Measurements from ENCODE around the gene DCD.
"Not testable (repeated sequence)": the region's sequence is repeated elsewhere in the genome, so short reads cannot be mapped to it uniquely, and the experiment has no call there.

The DCD gene, protein sequence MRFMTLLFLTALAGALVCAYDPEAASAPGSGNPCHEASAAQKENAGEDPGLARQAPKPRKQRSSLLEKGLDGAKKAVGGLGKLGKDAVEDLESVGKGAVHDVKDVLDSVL
- 0 reads per million in 2 experiments for total RNA-seq

DNA sequence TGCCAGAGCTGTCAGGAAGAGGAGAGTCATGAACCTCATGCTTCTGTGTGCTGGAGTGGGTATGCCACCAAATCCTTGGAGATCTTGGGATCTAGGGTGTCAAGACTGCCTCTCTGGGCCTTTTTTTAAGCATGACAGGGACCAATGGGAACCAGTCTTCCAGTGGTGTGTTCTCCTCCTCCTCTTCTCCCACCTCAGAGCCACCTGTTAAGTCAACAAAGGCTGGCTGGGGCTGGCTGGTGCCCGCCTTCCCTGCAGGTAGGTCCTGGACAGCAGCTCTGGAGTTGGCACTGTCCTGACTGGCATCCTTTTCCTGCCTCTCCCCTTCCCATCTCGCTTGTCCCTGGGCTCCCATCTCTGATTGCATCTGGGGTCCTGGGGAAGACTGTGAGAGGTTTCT, at the start of gene DCD:
DCD (minus strand) TSS at position 101 of the 400 bp plus-strand sequence; CDS start at position 39, 62 bp downstream.
- no peak for DNase-seq (ENCODE audit: low read depth)

DNA sequence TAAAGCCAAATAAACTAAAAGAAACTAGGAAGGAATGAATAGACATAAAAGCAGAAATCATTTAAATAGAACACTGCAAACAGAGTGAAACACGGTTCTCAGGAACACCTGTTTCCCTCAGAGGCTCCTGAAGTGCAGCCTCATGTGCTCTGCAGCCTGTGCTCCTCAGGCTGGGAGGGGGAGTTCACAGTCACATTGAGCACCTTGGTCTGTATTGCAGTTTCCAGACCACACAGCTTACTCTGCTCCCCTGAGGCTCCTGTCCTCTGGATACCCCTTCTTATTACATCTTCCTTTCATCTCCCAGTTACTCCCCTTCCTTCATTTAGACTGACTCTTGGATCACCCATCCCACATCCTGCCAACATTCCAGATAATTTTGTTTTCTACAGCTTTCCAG, 49.7 kb upstream of the DCD start:
- DNase-seq (ENCODE audit: low read depth) = no peak

DNA sequence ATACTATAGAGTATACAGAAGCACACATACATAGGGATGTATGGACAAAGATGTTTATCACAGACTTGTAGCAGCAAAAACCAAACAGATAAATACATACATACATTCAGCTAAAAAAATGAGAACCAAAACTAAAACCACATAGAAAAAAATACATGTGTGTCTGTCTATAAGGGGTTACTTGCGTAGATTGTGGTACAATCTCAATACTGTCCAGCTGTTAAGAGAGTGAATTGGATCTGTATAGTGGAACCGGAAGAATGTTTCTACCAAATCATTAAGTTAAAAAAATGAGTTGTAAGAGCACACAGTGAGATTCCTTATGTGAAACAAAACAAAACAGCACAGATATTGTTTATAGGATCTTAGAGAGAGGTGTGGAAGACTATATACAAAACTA, 44.2 kb upstream of the DCD start:
- DNase-seq (ENCODE audit: low read depth) = no peak

DNA sequence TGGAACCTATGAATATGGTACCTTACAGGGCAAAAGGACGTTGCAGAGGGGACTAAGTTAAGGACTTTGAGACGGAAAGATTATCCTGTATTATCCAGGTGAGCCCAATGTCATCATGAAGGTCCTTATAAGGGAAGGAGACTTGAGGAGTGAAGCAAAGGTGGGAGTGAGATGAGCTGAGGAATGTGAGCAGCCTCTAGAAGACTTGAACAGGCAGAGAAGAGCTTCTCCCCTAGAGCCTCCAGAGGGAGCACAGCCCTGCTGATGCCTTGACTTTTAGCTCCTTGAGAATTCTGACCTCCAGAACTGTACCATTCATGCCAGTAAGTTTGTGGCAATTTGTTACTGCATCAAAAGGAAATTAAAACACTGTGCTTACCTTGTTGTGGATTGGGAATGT, 41.8 kb upstream of the DCD start:
- DNase-seq (ENCODE audit: low read depth) = no peak

DNA sequence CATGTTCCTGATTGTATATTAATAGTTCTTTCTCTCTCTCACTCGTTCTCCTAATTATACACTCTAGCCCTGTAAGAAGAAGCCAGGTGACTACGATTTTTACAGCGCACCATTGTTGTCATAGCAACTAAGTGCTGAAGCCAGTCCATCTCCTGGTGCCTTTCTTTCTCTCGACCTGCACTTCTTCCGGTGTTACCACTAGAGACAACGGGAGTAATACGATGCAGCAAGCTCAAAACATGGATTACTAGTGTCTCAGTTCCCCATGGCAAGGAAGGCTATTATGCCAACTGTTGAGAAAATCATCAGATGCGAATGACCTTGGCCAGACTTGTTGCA, 40.8 kb upstream of the DCD start:
- DNase-seq (ENCODE audit: low read depth) = no peak

DNA sequence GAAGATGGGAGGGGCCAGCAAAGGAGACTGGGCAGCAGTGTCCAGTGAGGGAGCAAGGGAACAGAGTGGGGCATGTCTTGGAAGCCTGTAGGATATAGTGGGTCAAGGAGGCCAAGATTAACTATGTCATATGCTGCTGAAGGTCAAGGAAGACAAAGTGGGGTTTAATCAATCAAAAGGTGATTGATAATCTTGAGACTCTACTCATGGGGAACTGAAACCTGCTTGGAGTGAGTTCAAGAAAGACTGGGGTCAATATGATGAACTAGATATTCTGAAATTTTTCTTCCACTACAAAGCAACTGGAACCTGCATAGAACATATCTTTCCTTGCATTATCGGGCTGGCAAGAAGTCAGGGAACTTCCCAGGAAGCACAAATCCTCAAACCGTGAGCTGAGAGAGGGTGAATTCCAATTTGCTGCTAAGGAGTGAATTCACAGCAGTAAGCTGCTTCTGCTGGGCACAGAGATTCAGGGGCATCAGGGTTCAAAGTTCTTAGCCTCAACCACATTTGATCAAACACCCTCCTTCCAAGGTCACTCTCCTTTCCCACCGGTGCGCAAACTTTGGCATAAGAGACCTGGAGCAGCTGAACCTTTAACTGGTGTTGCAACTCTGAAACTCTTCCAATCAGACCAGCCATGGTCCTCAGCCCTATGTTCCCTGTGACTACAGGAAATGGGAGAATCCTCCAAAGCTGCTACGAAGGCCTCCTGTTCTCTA, 40.3 kb upstream of the DCD start:
- DNase-seq (ENCODE audit: low read depth) = no peak

DNA sequence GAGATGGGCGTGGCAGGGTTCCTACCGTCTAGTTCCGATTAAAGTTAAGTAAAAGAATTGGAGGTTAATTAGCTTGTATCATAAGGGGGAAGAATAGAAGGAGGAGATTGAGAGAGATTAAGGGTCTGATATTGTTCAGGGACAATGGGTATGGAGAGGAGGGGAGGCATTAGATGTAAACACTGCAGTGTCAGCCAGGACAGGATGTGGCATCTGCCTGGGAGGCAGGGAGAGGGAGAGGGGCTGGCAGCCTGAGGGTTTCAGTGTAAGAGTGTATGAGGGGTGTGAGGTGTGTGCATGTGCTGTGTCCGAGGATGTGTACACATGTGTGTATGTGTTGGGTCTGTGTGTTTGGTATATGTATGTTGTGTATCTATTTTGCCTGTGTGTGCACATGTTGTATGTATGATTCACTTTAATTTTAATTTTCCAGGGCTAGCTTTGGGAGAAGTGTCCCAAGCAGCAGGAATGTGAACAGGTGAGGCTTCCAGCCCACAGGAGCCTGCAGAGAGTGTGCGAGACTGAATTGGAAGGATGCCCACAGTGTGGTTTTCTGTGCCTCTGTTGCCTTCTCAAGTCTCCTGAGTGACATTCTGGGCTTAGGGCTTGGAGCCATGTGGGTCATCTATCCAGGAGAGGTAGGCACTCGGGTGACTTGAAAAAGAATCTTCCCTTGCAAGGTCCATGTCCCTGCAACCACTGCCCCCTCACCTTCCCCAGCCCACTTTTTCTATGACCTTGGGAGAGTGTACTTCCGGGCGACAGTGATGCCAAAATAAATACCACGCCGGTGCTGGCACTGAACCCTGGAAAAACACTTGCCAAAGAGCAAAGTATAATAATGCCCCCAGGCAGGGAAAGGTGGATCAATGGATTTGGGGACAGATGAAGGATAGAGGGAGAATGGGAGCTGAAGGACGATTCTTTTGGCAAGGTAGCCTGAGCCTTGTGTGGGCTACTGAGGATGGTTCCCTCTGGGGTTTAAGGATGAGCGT, 36.8 kb upstream of the DCD start:
- DNase-seq (ENCODE audit: low read depth) = no peak

DNA sequence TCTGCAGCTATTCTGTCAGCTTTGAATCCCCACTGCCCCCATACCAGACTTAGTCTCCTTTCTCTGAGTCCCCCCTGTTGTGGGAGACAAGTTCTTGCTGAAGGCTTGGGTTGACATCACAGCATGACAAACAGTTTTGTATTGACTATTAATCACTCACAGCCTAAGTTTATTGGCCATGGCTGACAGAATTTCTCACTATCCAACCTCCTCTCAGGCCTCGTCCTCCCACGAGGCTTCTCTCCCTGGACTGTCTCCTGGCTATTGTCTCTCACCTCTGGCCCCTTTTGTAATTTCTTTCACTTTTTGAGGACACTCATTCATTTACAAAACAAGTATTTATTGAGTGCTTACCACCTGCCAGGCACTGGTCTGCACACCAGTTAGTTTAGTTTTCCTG, 35.2 kb upstream of the DCD start:
- DNase-seq (ENCODE audit: low read depth) = no peak

DNA sequence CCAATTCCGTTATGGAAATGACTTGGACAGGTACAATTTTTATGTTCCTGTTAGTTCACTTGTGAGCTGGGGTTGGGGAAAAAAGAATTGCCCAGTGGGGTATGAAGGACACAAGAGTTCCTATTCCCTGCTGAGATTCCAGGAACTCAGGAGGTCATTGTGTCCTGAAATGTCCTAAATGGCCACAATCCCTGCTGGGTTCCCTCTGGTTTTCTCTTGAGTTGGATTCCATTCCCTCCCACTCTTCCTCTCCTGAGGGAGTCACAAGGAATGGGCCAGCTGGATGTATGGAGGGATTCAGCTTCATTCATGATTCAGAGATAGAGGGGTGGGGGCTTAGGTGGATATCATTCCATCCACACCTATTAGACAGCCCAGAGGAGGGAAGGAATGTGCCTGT, 34.5 kb upstream of the DCD start:
- no peak for DNase-seq (ENCODE audit: low read depth)

DNA sequence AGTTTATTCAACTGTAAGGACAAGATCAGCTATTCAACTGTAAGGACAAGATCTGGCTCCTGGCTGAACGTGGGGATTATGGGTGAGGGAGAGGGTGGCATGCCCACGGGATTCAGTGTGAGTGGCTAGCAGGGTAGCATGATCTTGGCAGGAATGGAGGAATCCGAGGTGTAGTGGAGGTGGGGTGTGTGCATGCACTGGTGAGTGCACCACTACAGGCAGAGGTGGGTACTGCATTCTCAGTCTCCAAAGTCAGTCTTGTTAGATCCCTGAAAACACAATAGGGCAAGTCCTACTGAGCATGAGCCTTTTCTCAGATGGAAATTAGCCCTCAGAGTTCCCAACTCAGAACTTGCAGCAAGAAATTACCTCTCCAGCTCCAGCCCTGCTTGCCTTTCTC, 32.2 kb upstream of the DCD start:
- peak; percentile 6 for DNase-seq (ENCODE audit: low read depth)

DNA sequence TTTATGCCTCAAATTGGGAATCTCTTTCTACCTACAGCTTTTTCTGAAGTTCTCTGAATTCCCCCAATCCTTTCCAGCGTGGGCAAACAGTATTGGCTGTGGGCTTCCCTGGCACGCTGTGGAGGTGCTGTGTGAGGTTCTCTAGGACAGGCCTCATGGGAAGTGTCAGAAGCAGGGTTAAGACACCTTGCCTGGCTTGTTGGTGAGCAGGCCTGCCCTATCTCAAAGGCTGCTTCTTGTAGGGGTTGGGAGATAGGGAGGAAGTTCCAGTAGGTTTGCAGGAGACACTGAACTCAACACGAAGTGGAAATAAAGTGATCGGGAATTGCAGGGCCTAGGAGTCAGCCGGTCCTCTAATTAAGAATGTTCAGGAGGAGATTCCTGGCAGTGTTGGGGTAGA, 30.0 kb upstream of the DCD start:
- no peak for DNase-seq (ENCODE audit: low read depth)

DNA sequence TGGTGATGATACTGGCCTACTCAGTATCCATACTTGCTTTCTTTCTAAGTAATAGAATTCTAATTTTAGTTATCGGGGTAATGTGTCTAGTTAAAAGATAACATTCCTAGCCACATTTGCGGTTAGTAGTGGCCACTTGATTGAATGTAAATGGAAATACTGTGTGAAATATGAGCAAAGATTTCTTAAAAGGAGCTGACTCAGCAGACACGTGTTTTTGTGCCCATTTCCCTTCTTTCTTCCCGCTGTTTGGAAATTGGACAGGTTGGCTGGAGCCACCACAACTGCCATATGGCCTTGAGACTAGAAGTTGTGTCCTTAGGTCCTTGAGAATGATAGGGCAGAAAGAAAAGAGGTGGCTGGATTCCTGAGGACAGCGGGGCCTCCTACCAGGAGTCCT, 19.8 kb upstream of the DCD start:
- DNase-seq (ENCODE audit: low read depth) = no peak

DNA sequence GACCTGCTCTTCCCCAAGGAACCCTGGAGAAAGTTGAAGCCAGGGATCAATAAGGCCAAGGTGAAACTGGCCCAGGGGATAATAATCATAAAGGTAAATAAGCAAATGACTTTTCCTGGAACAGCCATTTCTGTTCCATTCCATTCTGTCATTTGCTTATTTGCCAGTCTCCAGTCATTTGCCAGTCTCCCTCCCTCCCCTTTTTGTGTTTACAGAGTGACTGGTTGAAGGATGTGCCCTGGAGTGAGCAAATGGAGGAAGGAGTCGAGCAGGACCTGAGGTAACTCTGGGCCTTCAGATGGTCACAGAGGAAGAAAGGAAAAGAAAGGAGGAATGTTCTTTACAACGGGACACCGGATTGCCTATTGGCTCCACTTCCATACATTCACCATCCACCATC, 17.8 kb upstream of the DCD start:
- DNase-seq (ENCODE audit: low read depth) = no peak

DNA sequence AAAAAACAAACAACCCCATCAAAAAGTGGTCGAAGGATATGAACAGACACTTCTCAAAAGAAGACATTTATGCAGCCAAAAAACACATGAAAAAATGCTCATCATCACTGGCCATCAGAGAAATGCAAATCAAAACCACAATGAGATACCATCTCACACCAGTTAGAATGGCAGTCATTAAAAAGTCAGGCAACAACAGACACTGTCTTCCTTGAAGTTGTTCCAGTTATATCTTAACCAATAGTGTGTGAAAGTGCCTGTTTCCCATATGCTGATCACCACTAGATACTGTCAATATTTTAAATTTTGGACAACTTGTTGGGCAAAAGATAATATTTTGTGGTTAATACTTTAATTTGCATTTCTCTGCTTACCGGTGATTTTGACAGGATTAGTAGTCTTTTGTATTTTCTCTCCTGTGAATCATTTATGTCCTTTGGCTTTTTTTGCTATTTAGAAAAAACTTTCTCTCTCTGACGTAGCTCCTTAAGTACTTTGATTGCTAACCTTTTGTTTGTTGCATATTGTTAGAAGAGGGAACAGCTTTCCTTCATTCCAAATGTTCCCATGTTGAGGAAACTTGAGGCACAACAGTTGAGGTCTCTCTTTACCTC, 17.0 kb upstream of the DCD start:
- not testable (repeated sequence) for DNase-seq (ENCODE audit: low read depth)

DNA sequence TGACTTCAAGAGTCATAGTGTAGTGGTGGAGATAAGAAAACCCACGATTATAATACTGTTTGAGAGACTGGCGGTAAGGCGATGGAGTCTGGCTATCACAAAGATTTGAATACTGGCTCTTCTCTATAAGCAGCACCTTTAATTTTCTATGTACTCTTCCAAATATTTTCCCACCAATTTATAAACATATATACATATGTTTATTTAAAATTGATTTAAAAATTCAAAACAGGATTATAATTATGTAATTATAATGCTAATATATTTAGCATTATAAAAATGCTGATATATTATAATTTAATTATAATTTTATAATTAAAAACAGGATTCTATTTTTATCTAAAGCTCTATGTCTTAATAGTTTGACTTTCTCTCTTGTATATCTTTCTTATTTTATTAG, 15.4 kb upstream of the DCD start:
- DNase-seq (ENCODE audit: low read depth) = no peak

DNA sequence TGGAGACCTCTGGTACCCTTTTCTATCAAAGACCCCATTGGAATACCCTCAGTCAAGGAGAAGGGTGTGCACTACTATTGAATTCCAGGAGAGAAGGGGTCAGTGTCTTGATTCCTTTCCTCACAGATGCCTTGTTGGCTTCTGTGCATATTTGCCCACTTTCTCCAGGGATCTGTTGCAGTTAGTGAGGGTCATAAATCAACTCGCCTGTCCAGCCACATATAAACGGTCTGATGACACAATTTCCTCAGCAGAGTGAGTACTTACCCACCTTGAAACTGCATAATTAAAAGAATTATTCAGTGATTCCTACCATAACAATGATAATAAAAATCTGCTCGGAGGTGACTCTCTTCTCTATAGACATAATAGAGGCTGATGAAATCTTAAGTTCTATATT, 13.9 kb upstream of the DCD start:
- no peak for DNase-seq (ENCODE audit: low read depth)

DNA sequence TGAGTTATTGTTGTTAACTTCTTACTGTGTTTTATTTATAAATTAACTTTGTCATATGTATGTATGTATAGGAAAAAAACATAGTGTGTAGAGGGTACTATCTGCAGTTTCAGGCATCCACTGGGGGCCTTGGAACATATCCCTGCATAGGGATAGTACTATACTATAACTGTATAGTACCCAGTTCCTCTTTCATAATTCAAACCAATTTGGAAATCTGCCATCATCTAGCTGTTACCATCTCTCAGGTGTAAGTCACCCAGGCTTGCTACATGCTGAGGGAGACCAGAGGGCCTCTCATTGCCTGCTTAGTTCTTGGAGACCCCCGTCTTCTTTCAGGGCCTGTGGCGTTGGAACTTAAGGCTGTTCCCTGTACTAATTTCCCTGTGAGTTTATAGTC, 12.9 kb upstream of the DCD start:
- no peak for DNase-seq (ENCODE audit: low read depth)

DNA sequence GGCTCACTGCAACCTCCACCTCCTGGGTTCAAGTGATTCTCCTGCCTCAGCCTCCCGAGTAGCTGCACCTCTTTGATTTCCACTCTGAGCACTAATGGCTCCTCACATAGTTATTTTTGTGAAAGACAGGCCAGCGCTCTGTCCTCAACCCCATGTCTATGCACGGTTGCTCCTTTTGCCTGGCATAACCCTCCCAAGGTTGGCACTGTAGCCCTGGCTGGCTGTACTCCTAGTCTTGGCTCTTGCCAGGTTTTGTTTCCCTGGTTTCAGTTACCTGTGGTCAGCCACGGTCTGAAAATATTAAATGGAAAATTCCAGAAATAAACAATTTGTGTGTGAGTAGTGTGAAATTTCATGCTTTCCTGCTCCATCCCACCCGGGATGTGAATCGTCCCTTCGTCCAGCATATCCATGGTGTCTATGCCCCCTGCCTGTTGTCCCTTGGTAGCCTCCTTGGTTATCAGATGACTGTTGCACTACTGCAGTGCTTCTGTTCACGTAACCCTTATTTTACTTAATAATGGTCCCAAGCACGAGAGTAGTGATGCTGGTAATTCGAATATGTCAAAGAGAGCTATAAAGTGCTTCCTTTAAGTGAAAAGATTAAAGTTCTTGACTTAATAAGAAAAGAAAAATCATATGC, 12.3 kb upstream of the DCD start:
- no peak for DNase-seq (ENCODE audit: low read depth)

DNA sequence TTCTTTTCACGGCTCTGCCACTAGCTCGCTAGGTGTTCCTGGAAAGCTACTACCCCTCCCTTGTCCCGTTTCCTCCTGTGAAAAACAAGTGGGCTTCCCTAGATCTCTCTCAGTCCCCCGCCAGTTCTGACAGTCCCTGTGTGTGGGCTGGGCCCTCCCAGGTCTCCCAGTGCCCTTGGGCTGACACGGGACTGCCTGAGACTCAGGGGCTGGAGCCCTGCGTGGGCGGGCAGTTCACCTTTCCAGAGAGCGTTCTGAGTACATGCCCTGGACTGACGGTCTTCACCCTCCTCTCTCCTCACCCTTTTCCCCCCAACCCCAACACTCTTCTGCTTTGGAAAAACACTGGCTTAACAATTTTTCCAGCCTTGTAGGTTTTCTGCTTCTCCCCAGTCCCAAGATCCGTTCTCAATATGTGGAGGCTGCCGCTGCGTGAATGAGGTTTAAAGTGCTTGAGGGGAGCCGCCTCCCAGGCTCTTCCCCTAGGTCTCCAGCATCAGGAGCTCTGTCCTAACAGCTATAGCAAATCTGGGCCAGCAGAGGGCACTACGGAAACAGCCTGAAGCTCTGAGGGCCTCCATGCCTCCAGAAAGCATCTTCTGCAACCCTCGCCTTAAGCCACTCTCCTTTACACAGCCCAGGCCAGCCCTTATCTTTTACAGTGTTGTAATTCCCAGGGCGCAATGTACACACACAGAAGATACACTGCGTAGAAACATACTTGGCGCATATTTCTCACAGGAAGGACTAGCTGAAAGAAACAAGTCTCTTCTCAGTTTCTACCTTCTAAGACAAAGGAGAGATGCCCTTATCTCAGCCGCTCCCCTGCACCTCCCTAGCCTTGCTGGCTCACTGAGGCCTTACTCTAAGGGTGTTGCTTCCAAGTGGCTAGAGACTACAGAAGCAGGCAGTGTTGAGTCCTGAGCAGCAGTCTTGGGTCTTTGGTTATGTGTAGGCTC, 10.4 kb upstream of the DCD start:
- peak; percentile 20 for DNase-seq (ENCODE audit: low read depth)

DNA sequence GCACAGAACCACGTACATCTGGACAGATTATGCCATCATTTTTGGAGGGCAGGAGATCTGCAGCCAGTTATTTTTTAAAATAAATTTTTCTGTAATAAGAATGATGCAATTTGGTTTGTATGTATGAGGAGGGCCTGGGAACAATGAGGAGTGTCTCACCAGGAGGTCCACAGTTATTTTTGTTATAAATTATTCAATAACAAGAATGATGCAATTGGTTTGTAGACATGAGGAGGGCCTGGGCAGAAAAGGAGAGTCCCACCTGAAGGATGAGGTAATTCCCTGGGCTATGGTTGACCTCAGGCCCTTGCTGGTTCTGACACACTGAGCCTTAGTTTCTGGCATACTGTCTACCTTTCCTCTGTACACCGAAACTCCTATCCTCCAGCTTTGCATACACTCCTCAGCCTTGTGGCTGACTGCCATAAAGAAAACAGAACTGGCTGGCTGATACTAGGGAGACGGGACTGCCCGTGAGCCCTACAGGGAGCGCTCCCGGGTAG, 9.0 kb upstream of the DCD start:
- DNase-seq (ENCODE audit: low read depth) = no peak

DNA sequence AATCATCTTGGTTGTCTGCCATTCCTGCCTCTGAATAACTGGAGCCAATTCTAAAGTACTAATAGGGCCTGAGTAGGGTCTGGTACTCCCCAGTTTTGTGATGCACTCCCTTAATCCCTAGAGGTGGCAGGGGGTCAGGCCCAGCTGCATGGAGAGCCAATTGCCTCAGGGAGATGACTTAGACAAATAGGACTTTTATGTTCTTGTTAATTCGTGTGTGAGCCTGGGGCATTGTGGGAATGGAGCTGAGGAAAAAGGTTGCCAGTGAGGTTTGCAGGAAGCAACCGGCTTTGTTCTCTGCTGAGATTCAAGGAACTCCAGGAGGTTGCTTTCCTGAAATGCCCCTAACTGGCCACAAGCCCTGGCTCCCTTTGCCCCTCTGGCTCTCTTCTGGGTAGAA, 6.8 kb upstream of the DCD start:
- DNase-seq (ENCODE audit: low read depth) = no peak
